ENCODE results near the gene AIG1. TPM values are rescaled to one million over a fixed set of nuclear protein-coding genes. Genes with fewer than 3 reads are reported as not detected.

Gene AIG1
- total RNA-seq, 1 experiment from 2014 or later = 2.2 TPM

GRCh38 chr6:143260857-143261256 is 200.2 kb downstream of the AIG1 start:
- Histone ChIP-seq H3K27ac (ENCODE audit: low read depth, low read length, poor library complexity, severe bottlenecking) (no peak overlapping the region), H3K36me3 (ENCODE audit: insufficient read depth, low read length, poor library complexity, severe bottlenecking) (no peaks in the 10 kb centered on the region), H3K4me1 (ENCODE audit: insufficient read depth, low read length, poor library complexity, severe bottlenecking) (no peaks in the 10 kb centered on the region), H3K27me3 (replicated peaks; ENCODE audit: insufficient read depth, low read depth, low read length, poor library complexity) (no peaks in the 10 kb centered on the region), H3K4me3 (ENCODE audit: low read depth, low read length, poor library complexity, severe bottlenecking) (no peak overlapping the region), H3K9me3 (ENCODE audit: low read depth, low read length, poor library complexity, severe bottlenecking) (no peaks in the 10 kb centered on the region)
- intact Hi-C loops (cut with micrococcal nuclease; ENCODE audit: unreplicated experiment) = no loop called here
- TF ChIP-seq EZH2 (IDR thresholded peaks at IDR 0.05; ENCODE audit: borderline replicate concordance, low read depth, low read length, poor library complexity, severe bottlenecking) = no peak
- ChIA-PET CTCF (no interaction called here), POLR2A (ENCODE audit: low non-redundant PET) (no interaction called here)
- no TSS peak for BruUV-seq (replicated peaks)
- DNase-seq (ENCODE audit: low spot score) = no peak

GRCh38 chr6:143261899-143262436 is 201.3 kb downstream of the AIG1 start:
- intact Hi-C loops (cut with micrococcal nuclease; ENCODE audit: unreplicated experiment) = no loop called here
- H3K4me1 ChIP-seq (ENCODE audit: insufficient read depth, low read length, poor library complexity, severe bottlenecking) = no peaks in the 10 kb centered on the region
- CTCF ChIA-PET = no interaction called here
- H3K4me3 ChIP-seq (ENCODE audit: low read depth, low read length, poor library complexity, severe bottlenecking) = no peak overlapping the region
- TF ChIP-seq CTCF (conservative IDR thresholded peaks at IDR 0.05; ENCODE audit: low read depth, low read length) (no peak), EZH2 (IDR thresholded peaks at IDR 0.05; ENCODE audit: borderline replicate concordance, low read depth, low read length, poor library complexity, severe bottlenecking) (no peak)
- H3K27me3 ChIP-seq (replicated peaks; ENCODE audit: insufficient read depth, low read depth, low read length, poor library complexity) = no peaks in the 10 kb centered on the region
- H3K36me3 ChIP-seq (ENCODE audit: insufficient read depth, low read length, poor library complexity, severe bottlenecking) = no peaks in the 10 kb centered on the region
- no TSS peak for BruUV-seq (replicated peaks)
- no peaks in the 10 kb centered on the region for H3K9me3 ChIP-seq (ENCODE audit: low read depth, low read length, poor library complexity, severe bottlenecking)
- POLR2A ChIA-PET (ENCODE audit: low non-redundant PET) = no interaction called here
- no peak overlapping the region for H3K27ac ChIP-seq (ENCODE audit: low read depth, low read length, poor library complexity, severe bottlenecking)
- DNase-seq (ENCODE audit: low spot score) = no peak

GRCh38 chr6:143262859-143263258 is 202.2 kb downstream of the AIG1 start:
- ChIA-PET POLR2A (ENCODE audit: low non-redundant PET) (no interaction called here), CTCF (no interaction called here)
- Histone ChIP-seq H3K4me3 (ENCODE audit: low read depth, low read length, poor library complexity, severe bottlenecking) (no peak overlapping the region), H3K4me1 (ENCODE audit: insufficient read depth, low read length, poor library complexity, severe bottlenecking) (no peaks in the 10 kb centered on the region), H3K27me3 (replicated peaks; ENCODE audit: insufficient read depth, low read depth, low read length, poor library complexity) (no peaks in the 10 kb centered on the region), H3K27ac (ENCODE audit: low read depth, low read length, poor library complexity, severe bottlenecking) (no peak overlapping the region), H3K36me3 (ENCODE audit: insufficient read depth, low read length, poor library complexity, severe bottlenecking) (no peaks in the 10 kb centered on the region), H3K9me3 (ENCODE audit: low read depth, low read length, poor library complexity, severe bottlenecking) (no peaks in the 10 kb centered on the region)
- intact Hi-C loops (cut with micrococcal nuclease; ENCODE audit: unreplicated experiment) = no loop called here
- no TSS peak for BruUV-seq (replicated peaks)
- no peak for DNase-seq (ENCODE audit: low spot score)
- TF ChIP-seq CTCF (conservative IDR thresholded peaks at IDR 0.05; ENCODE audit: low read depth, low read length) = no peak
- TF ChIP-seq EZH2 (IDR thresholded peaks at IDR 0.05; ENCODE audit: borderline replicate concordance, low read depth, low read length, poor library complexity, severe bottlenecking) = no peak

- BruUV-seq (replicated peaks) = no TSS peak
- Histone ChIP-seq H3K27me3 (replicated peaks; ENCODE audit: insufficient read depth, low read depth, low read length, poor library complexity) (no peaks in the 10 kb centered on the region), H3K4me1 (ENCODE audit: insufficient read depth, low read length, poor library complexity, severe bottlenecking) (no peaks in the 10 kb centered on the region), H3K27ac (ENCODE audit: low read depth, low read length, poor library complexity, severe bottlenecking) (no peak overlapping the region), H3K4me3 (ENCODE audit: low read depth, low read length, poor library complexity, severe bottlenecking) (no peak overlapping the region), H3K9me3 (ENCODE audit: low read depth, low read length, poor library complexity, severe bottlenecking) (no peaks in the 10 kb centered on the region), H3K36me3 (ENCODE audit: insufficient read depth, low read length, poor library complexity, severe bottlenecking) (no peaks in the 10 kb centered on the region)
- ChIA-PET CTCF (no interaction called here), POLR2A (ENCODE audit: low non-redundant PET) (no interaction called here)
- TF ChIP-seq EZH2 (IDR thresholded peaks at IDR 0.05; ENCODE audit: borderline replicate concordance, low read depth, low read length, poor library complexity, severe bottlenecking) (no peak), CTCF (conservative IDR thresholded peaks at IDR 0.05; ENCODE audit: low read depth, low read length) (no peak)
- intact Hi-C loops (cut with micrococcal nuclease; ENCODE audit: unreplicated experiment) = no loop called here
- DNase-seq (ENCODE audit: low spot score) = peak; percentile 7
These were observed 203.7 kb downstream of the AIG1 start for GRCh38 chr6:143264379-143264778.

Data from A673 (cell line).